Upper lobe of left lung (tissue), 6 donors: ENCODE data around the gene C2orf81. TPM values are rescaled to one million over a fixed set of nuclear protein-coding genes. Genes with fewer than 3 reads are reported as not detected.

Source experiments
- ATAC-seq, 2 donors: fragments of 200-7000 bp; cut with Tn5 transposase; one replicate each; pipeline ENCODE4 v1.9.1; 2022; ENCODE audit warnings: mild to moderate bottlenecking in 2 of 2, moderate library complexity in 2 of 2; ENCODE audit not compliant: low FRiP score in 2 of 2
- DNase-seq, 2 donors: peaks; one replicate each; pipeline ENCODE4 v3.0.0-alpha.2; 2019 to 2020
- H3K27ac ChIP-seq, 4 donors: fragments of 200-600 bp; sonication (generic); one replicate each; pipeline ENCODE4 v1.5.1; 2016 to 2019
- H3K27me3 ChIP-seq, 4 donors: fragments of 200-600 bp; sonication (generic); one replicate each; pipeline ENCODE4 v1.5.1; 2017 to 2019
- H3K36me3 ChIP-seq, 4 donors: fragments of 200-600 bp; sonication (generic); one replicate each; pipeline ENCODE4 v1.5.1; 2016 to 2019
- H3K4me1 ChIP-seq, 4 donors: fragments of 200-600 bp; sonication (generic); one replicate each; pipeline ENCODE4 v1.5.1; 2018 to 2019
- H3K4me3 ChIP-seq, 4 donors: fragments of 200-600 bp; sonication (generic); one replicate each; pipeline ENCODE4 v1.5.1; 2017 to 2019; ENCODE audit warnings: mild to moderate bottlenecking in 2 of 4, moderate library complexity in 1 of 4
- H3K9me3 ChIP-seq, 4 donors: fragments of 200-600 bp; sonication (generic); one replicate each; pipeline ENCODE4 v1.5.1; 2018 to 2019
- CTCF ChIP-seq, 6 experiments: fragments of 450-650 bp in 4 of 6; fragments of 200-600 bp in 2 of 6; sonication (generic) in 2 of 6; IDR thresholded peaks; one replicate each; pipeline ENCODE4 v1.5.1; 2016 to 2019; ENCODE audit warnings: antibody characterized with exemption in 6 of 6
- EP300 ChIP-seq, 4 donors: sonication (generic); formaldehyde crosslinking; IDR thresholded peaks; one replicate each; pipeline ENCODE4 v1.5.1; 2017; ENCODE audit warnings: antibody characterized with exemption in 4 of 4, control low read depth in 2 of 4
- POLR2A ChIP-seq, 4 donors: fragments of 450-650 bp; IDR thresholded peaks; one replicate each; pipeline ENCODE4 v1.5.1; 2016 to 2017; ENCODE audit warnings: antibody characterized with exemption in 4 of 4, mild to moderate bottlenecking in 2 of 4
- POLR2AphosphoS5 ChIP-seq, 2 donors: sonication (generic); formaldehyde crosslinking; IDR thresholded peaks; one replicate each; pipeline ENCODE4 v1.5.1; 2017; ENCODE audit warnings: antibody characterized with exemption in 2 of 2
- WGBS, 2 donors: methylation state at CpG; one replicate each; pipeline ENCODE4 v1.1.5; 2017 to 2018; 5-methylcytosine and 5-hydroxymethylcytosine counted together
- total RNA-seq, 6 donors: library from RNA; depleted of rRNA in 4 of 6; stranded (reverse); fragments of >200 nt in 4 of 6; gene quantifications; one replicate each; pipeline versions ENCODE4 v1.1.0 to v1.2.1, GENCODE V29; 2016 to 2021
- donor health status: DM: no; HTN: no; CAD: no; lungs with moderate emphysema.
- donor health status: DM: no; HTN: yes; CAD: no; lungs with severe emphysema.

Gene C2orf81
- total RNA-seq, 6 donors from 2014 or later: 2.6 to 12.3 (median 5.7) TPM

GRCh38 chr2:74364533-74365505, 56.6 kb downstream of the C2orf81 start:
- TF ChIP-seq POLR2A (IDR thresholded peaks at IDR 0.05) (no peak), POLR2AphosphoS5 (IDR thresholded peaks at IDR 0.05) (no peak), EP300 (IDR thresholded peaks at IDR 0.05) (no peak), CTCF (IDR thresholded peaks at IDR 0.05) (no peak)
- 73 to 85% methylated on average over 4 to 8 of the region's 8 CpGs for WGBS, 2 donors
- DNase-seq (no peak), ATAC-seq (no peak)
- Histone ChIP-seq H3K4me1 (no peaks in the 10 kb centered on the region), H3K9me3 (no peaks in the 10 kb centered on the region), H3K4me3 (no peak overlapping the region), H3K27me3 (no peaks in the 10 kb centered on the region), H3K36me3 (peaks cover 82 to 100% (median 99%) of the 10 kb centered on the region in 4 donors), H3K27ac (no peak overlapping the region)

Other genes with a start within 250 kb of the C2orf81 start
- gene MOB1A, start 242.7 kb downstream of the C2orf81 start, total RNA-seq: 100 to 1,000 TPM in 2 of 6 donors, 10 to 100 TPM in 4; 23.1 to 143 (median 94.5) TPM
- gene MTHFD2, start 223.0 kb downstream of the C2orf81 start, total RNA-seq: 10 to 100 TPM in 5 of 6 donors, 1 to 10 TPM in 1; 8.4 to 68.1 (median 34.5) TPM
- 10 to 100 TPM in 3 of 6 donors, 1 to 10 TPM in 3; 3.2 to 47.1 (median 11.0) TPM for gene SLC4A5, start 78.2 kb downstream of the C2orf81 start, total RNA-seq
- gene DCTN1, start 41.3 kb downstream of the C2orf81 start, total RNA-seq: 100 to 1,000 TPM; 106 to 260 (median 147) TPM
- 10 to 100 TPM in 4 of 6 donors, 1 to 10 TPM in 2; 8.4 to 28.2 (median 13.3) TPM for gene WDR54, start 111 bp upstream of the C2orf81 start, total RNA-seq
- gene RTKN, start 20.3 kb upstream of the C2orf81 start, total RNA-seq: 10 to 100 TPM; 26.7 to 95.3 (median 34.0) TPM
- gene INO80B, start 33.5 kb upstream of the C2orf81 start, total RNA-seq: 10 to 100 TPM; 12.6 to 85.9 (median 32.5) TPM
- 100 to 1,000 TPM in 1 of 6 donors, 10 to 100 TPM in 5; 34.7 to 109 (median 51.3) TPM for gene WBP1, start 36.8 kb upstream of the C2orf81 start, total RNA-seq
- 10 to 100 TPM; 57.8 to 80.8 (median 63.1) TPM for gene MOGS, start 43.8 kb upstream of the C2orf81 start, total RNA-seq
- gene MRPL53, start 51.1 kb upstream of the C2orf81 start, total RNA-seq: 10 to 100 TPM; 19.9 to 87.1 (median 30.1) TPM
- 10 to 100 TPM; 14.8 to 67.1 (median 19.8) TPM for gene CCDC142, start 61.4 kb upstream of the C2orf81 start, total RNA-seq
- gene TTC31, start 61.5 kb upstream of the C2orf81 start, total RNA-seq: 100 to 1,000 TPM in 1 of 6 donors, 10 to 100 TPM in 5; 18.2 to 127 (median 27.3) TPM
- gene LBX2, start 78.0 kb upstream of the C2orf81 start, total RNA-seq: 1 to 10 TPM; 1.3 to 8.4 (median 2.4) TPM
- gene PCGF1, start 86.1 kb upstream of the C2orf81 start, total RNA-seq: 10 to 100 TPM; 15.4 to 43.2 (median 34.6) TPM
- gene TLX2, start 92.8 kb upstream of the C2orf81 start, total RNA-seq: 1 to 10 TPM in 1 of 6 donors, under 1 TPM in 1, not detected in 4; 0.26 to 2.6 TPM
- under 1 TPM in 3 of 6 donors, not detected in 3; 0.26 to 0.37 (median 0.33) TPM for gene DQX1, start 104.6 kb upstream of the C2orf81 start, total RNA-seq
- gene AUP1, start 108.1 kb upstream of the C2orf81 start, total RNA-seq: 100 to 1,000 TPM in 4 of 6 donors, 10 to 100 TPM in 2; 93.4 to 337 (median 125) TPM
- gene HTRA2, start 108.3 kb upstream of the C2orf81 start, total RNA-seq: 10 to 100 TPM; 11.8 to 36.9 (median 27.2) TPM
- 10 to 100 TPM in 3 of 6 donors, 1 to 10 TPM in 3; 3.6 to 28.3 (median 10.3) TPM for gene LOXL3, start 132.3 kb upstream of the C2orf81 start, total RNA-seq
- 10 to 100 TPM; 13.7 to 49.2 (median 38.0) TPM for gene DOK1, start 133.1 kb upstream of the C2orf81 start, total RNA-seq
- gene M1AP, start 226.7 kb upstream of the C2orf81 start, total RNA-seq: 1 to 10 TPM in 3 of 6 donors, under 1 TPM in 1, not detected in 2; 0.91 to 6.3 (median 2.2) TPM
- 10 to 100 TPM in 3 of 6 donors, 1 to 10 TPM in 3; 6.3 to 15.3 (median 10.1) TPM for gene SEMA4F, start 232.6 kb upstream of the C2orf81 start, total RNA-seq